Fibroblast of skin of scalp (primary cell): ENCODE results near the gene KLF3.

Experiments
- DNase-seq: peaks from one replicate; pipeline ENCODE4 v3.0.0-alpha.2; 2013

Gene KLF3

DNA sequence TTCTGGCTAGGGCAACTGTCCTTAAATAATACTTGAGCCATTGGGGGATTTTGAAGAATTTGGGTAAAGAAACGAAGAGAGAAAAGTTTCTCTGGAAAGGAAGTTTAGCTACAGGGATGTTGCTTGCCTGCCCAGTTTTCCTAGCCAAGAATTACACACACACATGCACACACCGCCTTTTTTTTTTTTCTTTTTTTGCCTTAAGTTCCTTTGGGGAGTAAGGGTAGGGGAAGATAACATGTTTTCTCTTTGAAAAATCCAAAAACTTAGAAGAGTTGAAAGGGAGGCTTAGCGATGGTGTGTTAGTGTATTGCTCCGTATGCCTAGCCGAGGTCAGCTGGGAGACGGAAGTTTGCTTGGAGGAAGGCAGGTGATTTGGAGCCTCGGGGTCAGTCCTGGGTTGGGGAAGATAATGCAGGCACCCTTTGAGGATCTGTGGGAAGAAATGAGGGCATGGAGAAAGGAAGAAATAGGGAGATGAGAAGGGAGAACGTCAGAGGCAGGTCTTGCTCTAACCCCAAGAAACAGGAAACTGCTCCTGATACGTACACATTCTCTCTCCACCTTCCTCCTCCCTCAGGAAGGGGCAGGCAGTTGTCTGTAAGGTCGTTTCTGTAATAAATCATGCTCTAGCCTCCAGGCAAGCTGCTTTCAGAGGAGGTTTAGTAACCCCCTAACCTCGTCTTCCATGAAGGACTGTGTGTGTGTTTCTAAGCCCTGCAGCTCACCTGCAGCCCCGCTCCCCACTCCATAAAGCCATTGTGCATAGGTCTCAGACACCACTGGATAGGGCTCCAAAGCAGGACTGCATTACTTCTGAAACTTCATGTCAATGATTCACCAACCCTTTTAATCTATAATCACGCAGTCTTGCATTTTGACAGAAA is 10.5 kb downstream of the KLF3 start:
- DNase-seq: no peak

GRCh38 chr4:38675146-38676121 is 11.4 kb downstream of the KLF3 start:
- DNase-seq: peak; percentile 86

- DNase-seq: no peak
Observed at GRCh38 chr4:38676986-38677385, 13.0 kb downstream of the KLF3 start.

- no peak for DNase-seq
Observed at GRCh38 chr4:38677441-38677840, 13.4 kb downstream of the KLF3 start.

DNA sequence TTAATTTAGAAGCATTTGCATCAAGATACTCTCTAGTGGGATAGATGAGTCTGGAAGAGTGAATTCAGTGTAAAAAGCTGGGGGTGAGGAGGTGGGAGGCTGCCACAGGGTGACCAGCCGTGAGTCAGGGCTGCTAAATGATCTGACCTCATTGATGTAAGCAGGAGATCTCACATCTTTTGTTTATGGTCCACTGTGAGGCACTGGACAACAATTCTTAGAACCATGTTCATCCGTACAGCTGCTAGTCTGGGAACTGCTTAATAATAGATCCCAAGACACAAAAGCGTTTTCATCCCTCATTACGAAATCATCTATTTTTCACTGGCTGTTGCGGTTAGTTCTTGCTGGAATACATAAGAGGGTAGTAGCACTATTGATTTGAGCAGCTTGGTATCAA is 14.1 kb downstream of the KLF3 start:
- peak; percentile 63 for DNase-seq

DNA sequence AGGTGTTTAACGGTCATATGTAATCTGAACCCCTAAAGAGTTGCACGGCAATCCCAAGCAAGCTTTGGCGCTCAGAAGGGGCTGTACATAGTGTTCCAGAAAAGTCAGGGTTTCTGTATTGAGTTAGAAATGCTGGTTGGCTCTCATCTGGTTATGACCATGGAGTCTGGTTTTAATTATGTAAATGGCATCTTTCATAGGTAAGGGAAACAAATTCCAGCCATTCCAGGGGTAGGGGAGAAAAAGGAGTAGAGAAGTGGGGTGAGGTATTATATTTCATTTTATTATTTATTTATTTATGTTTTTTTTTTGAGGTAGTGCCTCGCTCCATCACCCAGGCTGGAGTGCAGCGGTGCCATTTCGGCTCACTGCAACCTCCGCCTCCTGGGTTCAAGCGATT is 15.9 kb downstream of the KLF3 start:
- no peak for DNase-seq

DNA sequence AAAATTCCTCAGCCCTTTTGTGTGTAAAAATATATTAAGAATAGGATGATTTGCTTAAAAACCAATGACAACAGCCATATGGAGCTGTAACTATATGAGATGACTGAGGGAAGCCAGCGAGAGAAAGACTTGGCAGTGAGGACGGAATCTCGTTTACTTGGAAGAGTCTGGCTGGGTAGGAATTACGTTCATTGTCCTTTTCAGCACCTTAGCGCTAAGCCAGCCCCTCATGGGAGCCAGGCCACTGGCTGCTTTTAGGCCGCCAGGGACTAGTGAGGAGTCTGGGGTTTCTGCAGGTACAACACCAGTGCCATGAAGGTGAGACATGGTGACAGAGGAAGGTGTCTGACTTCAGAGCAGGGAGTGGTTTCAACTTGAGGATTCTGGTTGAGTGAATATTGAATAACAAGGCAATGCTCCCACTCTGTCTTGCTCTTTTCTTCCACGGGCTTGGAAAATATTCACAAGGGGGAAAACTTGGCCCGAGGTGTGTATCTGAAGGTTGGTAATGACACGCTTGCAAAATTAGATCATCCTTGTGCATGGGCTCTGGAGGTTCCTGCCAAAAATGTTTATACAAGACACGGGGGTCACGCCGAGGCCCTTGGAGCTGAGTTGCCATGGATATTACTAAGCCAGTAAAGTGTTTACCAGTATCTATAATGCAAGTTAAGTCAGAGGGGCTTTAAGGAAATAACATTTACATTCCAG is 17.4 kb downstream of the KLF3 start:
- DNase-seq: no peak

DNA sequence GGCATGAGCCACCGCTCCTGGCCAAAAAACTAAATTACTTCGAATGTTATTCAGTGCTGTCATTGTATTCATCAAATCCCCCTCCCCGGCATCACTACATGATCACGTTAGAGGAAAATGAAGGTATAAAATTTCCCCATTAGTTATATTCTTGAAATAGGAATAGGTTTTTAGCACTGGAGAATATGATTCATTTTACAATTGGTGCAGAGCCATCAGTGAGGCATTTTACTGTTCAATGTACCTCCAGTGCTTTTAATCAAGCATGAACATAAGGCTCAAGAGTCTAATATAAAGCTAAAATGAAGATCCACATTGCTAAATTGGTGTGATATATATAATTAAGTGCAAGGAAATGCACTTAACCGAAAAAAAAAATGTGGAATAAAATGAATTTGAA is 18.3 kb downstream of the KLF3 start:
- no peak for DNase-seq

DNA sequence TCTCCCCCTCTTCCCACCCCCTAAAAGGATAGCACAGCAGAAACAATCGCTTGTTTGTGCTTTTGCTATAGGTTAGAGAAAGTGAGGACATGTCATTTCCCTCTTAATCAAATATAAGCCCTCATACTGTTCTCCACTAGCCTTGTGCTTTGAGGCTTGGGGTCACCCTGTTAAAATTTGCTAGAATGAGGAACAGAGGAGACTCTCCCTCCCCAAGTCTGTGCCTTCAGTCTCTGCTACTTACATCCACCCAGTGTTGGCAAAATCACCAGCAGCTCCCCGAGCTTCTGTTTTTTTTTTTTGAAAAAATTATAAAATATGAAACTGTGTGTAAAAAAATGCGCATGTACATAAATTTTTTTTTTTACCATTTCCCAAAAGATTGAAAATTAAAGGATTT is 19.3 kb downstream of the KLF3 start:
- DNase-seq: no peak

- no peak for DNase-seq
Observed at GRCh38 chr4:38684271-38684670, 20.3 kb downstream of the KLF3 start.

GRCh38 chr4:38684951-38685844 is 21.2 kb downstream of the KLF3 start:
- DNase-seq: no peak

DNA sequence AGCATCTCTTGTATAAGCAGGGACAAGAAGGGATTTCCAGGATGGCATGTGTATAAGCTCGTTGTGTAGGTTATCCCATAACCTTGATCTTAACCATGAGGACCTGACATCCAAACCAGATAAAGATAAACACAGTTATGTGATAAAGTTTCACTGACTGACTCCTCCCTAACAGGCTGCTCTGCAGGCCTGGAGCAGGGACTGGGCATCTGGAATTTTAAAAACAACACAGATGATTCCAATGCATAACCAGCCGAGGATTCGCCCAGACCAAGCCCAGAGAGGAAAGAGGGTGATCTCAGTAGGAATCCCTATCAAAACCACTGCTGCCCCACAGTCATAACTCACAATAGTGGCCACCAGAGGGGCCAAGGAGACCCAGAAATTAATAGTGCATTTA is 22.7 kb downstream of the KLF3 start:
- no peak for DNase-seq

DNA sequence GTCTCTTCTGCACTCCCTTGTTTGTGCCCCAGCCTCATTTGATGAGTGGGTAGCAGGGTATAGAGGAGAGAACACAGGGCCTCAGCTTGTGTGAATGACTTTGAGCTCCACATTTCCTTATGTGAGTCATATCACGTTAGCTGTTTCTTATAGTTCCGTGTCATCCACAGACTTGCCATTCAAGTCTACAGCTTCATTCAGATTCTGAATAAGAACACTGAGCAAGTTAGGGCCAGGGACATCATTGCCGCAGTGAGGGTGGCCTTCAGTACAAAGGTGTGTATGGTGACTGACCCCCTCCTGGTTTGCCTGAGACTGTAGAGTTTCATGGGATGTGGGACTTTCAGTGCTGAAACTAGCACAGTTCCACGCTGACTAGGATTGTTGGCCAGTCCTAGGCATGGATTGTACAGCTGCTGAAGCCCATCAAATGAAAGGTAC is 23.6 kb downstream of the KLF3 start:
- no peak for DNase-seq

- peak; percentile 57 for DNase-seq
Observed at GRCh38 chr4:38688676-38689355, 24.8 kb downstream of the KLF3 start.

DNA sequence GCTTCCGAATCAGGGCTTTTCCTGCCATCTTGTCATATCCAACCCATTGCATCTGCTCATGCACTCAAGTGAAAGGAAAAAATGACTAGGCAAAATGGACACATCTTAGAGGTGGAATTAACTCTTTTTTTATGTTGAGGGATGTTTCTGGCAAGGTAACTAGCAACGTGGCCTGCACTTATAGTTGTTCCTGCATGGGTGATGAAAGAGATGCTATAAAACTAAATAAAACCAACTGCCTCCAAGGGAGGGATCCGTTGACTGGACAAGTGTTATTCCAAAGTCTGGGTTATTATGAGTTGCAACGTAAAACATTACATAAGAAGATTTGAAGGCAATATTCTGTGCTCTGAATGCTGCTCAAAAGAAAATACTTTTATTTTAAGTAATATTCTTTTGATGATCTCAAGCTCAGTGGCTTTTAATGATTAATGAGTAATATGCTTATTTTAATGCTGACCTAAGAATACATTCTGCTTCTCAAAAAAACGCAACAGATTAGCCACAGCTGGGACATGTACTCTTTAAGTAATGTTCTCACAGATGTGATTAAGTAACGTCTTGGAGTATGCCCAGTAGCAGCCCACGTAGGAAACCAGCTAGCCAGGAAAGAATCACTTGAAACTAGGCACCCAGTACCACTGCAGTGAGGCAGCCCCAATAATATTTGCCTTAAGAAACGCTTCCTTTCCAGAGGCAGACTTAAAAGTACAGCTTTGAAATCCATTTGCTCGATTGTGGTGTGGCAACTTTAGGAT is 27.4 kb downstream of the KLF3 start:
- no peak for DNase-seq

DNA sequence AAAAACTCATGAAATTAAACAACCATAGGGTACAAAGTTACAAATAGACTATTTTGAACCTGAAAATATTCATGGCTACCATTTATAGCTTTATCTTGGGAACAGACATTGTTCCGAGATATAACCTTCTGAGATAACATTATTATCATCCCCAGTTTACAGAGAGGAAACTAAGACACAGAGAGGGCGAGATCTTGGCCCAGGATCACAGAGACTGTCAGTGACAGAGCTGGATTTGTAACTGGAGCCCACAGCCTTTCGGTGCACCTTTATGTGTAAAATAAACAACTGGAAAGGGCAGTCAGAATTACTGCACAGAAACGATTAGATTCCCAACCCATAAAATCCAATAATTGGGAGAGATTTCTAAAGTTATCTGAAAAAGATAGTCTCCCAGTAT is 28.4 kb downstream of the KLF3 start:
- no peak for DNase-seq

GRCh38 chr4:38693569-38693968 is 29.6 kb downstream of the KLF3 start:
- DNase-seq: no peak

DNA sequence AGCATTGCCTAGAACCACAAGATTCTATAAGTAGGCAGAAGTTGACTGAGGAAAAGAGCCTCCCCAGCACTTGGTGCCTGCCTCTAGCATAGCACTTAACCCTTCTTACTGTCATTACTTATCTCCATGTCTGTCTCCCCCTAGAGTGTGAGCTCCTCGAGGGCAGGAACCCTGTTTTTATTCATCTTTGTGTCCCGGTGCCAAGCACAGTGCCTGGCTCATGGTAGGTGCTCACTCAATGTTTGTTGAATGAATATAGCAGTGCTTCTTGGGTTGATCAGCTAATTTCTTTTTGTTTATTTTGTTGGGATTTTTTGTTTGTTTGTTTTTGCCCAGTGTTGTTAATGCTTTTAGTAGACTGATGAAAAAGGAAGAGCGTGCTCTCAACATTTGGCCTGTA is 30.3 kb downstream of the KLF3 start:
- DNase-seq: no peak

DNA sequence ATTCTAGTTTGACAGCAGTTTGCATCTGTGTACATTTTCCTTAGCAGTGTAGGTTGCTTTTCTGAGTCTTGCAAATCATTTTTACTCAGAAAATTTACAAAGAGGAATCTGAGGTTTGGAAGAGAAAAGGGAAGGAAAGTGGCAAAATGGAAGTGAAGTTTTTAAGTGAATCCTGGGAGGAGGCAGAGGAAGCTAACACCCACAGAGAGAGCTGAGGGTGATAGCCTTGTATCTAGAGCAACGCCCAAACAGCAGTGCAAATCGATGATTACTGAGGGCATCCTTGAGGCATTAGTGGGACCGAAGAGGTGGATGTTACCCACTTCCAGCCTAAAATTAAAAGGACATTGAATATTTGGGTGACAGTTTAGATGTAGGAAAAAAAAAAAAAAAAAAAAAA is 31.8 kb downstream of the KLF3 start:
- no peak for DNase-seq

- peak; percentile 42 for DNase-seq
Observed at GRCh38 chr4:38696697-38697096, 32.7 kb downstream of the KLF3 start.
